IPS-NIHi11 (cell line): Measurements from ENCODE around the gene RACK1.
A peak's percentile ranks its signal among the peaks of the same experiment; 100 is the strongest.
"Not testable (repeated sequence)": the region's sequence is repeated elsewhere in the genome, so short reads cannot be mapped to it uniquely, and the experiment has no call there.

Source experiments
- DNase-seq: peaks from one replicate; pipeline ENCODE4 v3.0.0; 2012; ENCODE audit warnings: mixed read lengths, low spot score

The RACK1 gene

GRCh38 chr5:181243564-181244343 lies at the start of gene RACK1:
Gene RACK1 (minus strand): TSS chr5:181243906. CDS start chr5:181243800, 106 bp downstream.
- peak; percentile 80 for DNase-seq

DNA sequence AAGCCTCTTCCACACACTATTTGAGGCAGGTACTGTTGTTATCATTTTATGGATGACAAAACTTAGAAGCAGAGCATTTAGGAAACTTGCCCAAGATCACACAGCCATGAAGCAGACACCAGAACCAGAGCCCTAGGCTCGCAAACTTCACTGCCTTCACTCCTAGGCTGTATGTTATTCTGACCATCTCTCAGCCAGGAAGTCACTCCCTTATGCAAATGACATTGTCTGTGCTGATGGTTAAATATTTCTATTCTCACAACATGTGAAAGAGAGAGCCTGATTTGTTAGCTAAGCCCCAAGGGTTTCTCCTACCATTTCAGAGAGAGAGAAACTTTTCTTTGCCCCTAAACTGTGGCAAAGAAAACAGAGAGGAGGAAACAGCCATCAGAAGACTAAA lies 43.6 kb upstream of the RACK1 start:
- not testable (repeated sequence) for DNase-seq

DNA sequence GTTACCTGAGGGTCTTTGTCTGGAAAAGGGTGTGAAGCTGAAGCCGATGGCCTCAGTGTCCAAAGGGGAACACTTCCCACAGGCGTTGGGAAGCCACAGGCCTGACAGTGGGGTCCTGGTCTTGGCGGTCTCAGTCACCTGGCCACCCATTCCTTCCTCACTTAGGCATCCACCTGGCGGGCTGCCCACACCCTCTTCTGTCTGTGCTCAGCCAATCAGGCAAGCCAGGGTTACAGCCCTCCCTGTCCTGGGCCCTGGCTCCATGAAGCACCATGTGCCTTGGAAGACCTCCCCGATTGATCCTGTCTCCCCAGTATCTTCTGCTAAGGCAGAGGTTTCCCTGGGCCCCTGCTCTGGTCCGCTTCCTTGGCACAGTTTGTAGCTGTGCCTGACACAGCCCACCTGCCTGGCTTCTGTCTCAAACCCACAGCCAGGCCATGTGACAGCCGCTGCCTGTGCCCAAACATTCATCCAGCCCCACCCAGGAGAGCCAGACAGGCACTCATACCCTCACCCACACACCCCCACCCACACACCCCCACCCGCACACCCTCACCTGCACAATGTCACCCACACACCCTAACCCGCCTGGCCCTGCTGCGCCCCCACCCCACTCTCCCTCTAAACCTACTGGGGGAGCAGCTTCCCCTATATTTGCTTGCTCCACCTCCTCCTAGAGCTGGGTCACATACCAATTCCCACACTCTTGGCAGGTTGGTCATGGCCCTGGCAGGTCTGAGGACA lies 42.4 kb upstream of the RACK1 start:
- DNase-seq: not testable (repeated sequence)

GRCh38 chr5:181283841-181284755 lies 40.4 kb upstream of the RACK1 start:
- not testable (repeated sequence) for DNase-seq

DNA sequence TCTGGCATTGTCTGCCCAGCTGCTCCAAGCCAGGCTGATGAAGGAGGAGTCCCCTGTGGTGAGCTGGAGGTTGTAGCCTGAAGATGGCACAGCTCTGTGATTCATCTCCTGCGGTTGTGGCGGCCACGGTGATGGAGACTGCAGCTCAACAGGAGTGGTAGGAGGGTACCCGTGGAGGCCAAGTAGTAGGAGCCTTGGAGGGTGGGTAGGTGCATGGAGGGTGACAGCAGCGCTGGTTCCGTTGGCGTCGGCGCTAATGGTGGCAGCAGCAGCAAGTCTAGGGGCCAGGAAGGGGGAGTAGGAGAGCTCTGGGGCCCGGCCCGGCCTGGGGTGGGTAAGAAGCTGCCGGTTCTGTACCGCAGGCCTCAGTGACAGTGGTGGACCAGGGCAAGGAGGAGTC lies 39.6 kb upstream of the RACK1 start:
- no peak for DNase-seq

DNA sequence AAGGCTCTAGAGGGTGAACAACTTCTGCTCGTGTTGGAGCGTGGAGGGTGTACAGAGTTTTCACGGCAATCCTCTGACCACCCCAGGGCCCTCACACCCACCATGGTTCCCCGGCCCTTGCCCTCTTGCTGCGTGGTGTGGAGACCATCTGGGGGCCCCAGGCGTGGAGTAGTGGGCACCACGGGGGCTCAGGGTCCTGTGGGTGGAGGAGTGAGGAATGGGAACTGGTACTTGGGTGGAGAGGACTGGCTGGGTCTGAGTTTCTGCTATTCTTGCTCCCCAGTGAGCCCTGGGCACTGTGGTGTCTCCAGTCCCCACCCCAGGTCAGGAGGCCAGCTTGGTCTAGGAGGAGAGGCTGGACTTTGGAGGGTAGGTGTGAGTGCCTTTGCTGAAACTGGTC lies 39.2 kb upstream of the RACK1 start:
- DNase-seq: no peak

DNA sequence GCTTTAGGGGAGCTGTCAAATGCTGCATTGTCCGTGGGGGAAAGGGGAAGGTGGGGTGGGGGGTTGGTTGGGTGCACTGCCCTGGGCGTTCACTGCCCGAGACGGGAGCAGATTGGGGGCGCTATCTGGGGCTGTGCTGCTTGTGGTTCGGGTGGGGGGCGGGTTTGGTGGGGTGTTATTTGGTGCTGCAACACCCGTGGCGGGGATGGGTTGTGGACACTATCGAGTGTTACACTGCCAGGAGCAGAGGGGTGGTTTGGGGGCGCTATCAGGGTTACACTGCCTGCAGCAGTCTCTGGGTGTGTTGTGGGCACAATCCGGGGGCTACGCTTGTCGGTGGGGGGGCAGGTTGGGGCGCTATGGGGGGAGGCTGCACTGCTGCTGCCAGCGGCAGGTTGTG lies 38.7 kb upstream of the RACK1 start:
- not testable (repeated sequence) for DNase-seq

DNA sequence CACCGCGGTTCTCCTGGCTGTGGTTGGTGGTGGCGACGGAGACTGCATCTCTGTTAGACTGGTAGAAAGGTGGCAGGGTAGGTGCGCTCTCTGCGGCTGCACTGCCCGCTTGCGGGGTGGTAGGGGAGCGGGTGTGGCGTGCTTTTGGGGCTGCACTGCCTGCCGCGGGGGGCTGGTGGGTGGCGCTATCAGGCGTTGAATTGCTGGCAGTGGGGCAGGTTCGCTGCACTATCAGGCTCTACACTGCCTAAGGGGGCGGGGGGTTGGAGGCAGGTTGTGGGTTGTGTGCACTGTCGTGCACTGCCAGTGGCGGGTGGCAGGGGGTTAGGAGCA lies 38.2 kb upstream of the RACK1 start:
- DNase-seq: peak; percentile 20

GRCh38 chr5:181281077-181281983 lies 37.6 kb upstream of the RACK1 start:
- DNase-seq: peak; percentile 86

GRCh38 chr5:181280251-181280762 lies 36.6 kb upstream of the RACK1 start:
- DNase-seq: no peak

DNA sequence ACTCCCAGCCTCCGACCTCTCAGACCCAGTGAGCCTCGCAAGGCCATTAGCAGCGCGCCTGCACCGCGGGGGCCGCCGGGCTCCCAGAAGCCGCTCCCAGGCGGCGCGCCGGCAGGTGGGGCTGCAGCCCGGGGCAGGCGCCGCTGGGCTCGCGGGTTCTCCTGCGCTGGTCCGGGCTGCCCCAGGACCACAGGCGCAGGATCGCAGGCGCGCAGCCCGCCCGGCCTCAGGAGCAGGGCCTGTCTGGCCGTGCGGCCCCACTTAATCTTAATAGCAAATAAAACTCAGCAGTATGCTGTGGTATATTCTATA lies 29.7 kb upstream of the RACK1 start:
- DNase-seq: peak; percentile 72

DNA sequence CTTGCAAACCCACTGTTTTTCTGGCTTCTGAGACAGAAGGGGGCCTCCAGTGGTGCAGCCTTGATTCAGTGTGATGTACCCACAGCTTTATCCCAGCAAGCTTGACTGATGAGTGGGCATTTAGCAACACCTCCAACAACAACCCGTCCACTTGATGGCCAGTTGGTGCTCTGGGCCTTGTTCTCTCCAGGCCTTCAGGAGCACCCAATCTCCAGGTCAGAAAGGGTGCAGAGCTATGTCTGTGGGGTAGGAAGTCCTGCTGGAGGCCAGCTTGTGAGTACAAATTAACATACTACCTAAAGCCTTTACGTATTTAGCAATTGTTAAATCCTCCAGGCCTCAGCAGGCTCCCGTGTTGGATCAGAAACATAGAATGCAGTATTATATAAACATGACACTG lies 27.4 kb upstream of the RACK1 start:
- DNase-seq: no peak

- not testable (repeated sequence) for DNase-seq
These were observed 24.2 kb upstream of the RACK1 start for GRCh38 chr5:181267907-181268306.

GRCh38 chr5:181267291-181267904 lies 23.7 kb upstream of the RACK1 start:
- DNase-seq: not testable (repeated sequence)

- no peak for DNase-seq
These were observed 21.5 kb upstream of the RACK1 start for GRCh38 chr5:181265092-181265671.

GRCh38 chr5:181263633-181264032 lies 19.9 kb upstream of the RACK1 start:
- DNase-seq: no peak

- peak; percentile 53 for DNase-seq
These were observed 17.8 kb upstream of the RACK1 start for GRCh38 chr5:181261320-181262049.

DNA sequence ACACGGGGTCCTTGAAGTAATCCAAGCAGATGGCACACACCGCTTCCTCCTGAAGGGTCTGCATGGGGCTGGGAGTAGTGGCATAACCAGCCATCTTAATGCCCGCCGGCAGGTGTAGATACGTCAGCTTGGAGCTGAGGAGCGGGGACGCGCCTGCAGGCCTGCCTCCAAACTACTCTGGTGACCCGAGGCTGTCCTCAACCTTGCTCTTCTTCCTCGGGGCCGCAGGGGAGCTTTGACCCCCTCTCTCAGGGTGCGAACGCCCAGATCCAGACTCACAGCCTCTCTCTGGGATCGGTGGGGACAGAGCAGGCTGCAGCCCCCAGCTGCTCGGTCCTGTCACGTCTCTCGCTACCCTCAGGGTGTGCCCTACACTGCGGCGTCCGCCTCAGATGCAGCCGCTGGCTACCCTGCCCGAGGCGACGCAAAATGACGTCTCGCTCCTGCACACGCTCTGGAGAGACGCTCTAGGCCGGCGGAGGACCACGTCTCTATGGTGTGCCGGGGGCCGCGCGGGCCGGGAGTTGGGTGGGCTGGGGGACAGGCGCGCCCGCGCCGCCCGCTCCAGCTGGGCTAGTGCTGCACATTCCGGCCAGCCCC lies 17.1 kb upstream of the RACK1 start, which contains the start of gene TRIM52:
Gene TRIM52 (minus strand): TSS at position 424 of the 600 bp plus-strand sequence. CDS start 330 bp downstream, at position 94.
- DNase-seq: peak; percentile 87
